Measurements from ENCODE around the gene SUN2.

Gene SUN2

GRCh38 chr22:38713921-38714320, 41.9 kb downstream of the SUN2 start:
- no peak for DNase-seq

GRCh38 chr22:38712486-38713207, 43.2 kb downstream of the SUN2 start:
- no peak for DNase-seq

GRCh38 chr22:38710866-38711265, 44.9 kb downstream of the SUN2 start:
- DNase-seq, result no peak

- no peak for DNase-seq
Measured at GRCh38 chr22:38710351-38710750, 45.4 kb downstream of the SUN2 start.

GRCh38 chr22:38709306-38709705, 46.5 kb downstream of the SUN2 start:
- DNase-seq, result no peak

- DNase-seq, result no peak
Measured at GRCh38 chr22:38707984-38708383, 47.8 kb downstream of the SUN2 start.

- DNase-seq, result no peak
Measured at GRCh38 chr22:38707346-38707745, 48.5 kb downstream of the SUN2 start.

GRCh38 chr22:38706901-38707195, 49.0 kb downstream of the SUN2 start:
- DNase-seq, result no peak

- peak in 3 of 6 experiments; percentile 33 to 54 (median 47) for DNase-seq
Measured at GRCh38 chr22:38706101-38706900, 49.5 kb downstream of the SUN2 start.

- DNase-seq, result peak; percentile 95 to 100 (median 98)
Measured at GRCh38 chr22:38705235-38706100, 50.3 kb downstream of the SUN2 start, which contains the start of gene GTPBP1. TSS of gene GTPBP1 (plus strand) at chr22:38705944. CDS start at chr22:38705956, 12 bp downstream.

- DNase-seq, result no peak
Measured at GRCh38 chr22:38704654-38705234, 51.1 kb downstream of the SUN2 start.

- DNase-seq, result peak; percentile 95 to 98 (median 97)
Measured at GRCh38 chr22:38700789-38701628, 54.8 kb downstream of the SUN2 start, which contains the start of gene JOSD1. TSS of gene JOSD1 (minus strand) at chr22:38700943. CDS start at chr22:38699987, 956 bp downstream.

- DNase-seq, result peak in 4 of 6 experiments; percentile 54 to 71 (median 59)
Measured at GRCh38 chr22:38700270-38700788, 55.5 kb downstream of the SUN2 start.

GRCh38 chr22:38699784-38700183, 56.0 kb downstream of the SUN2 start:
- DNase-seq, result no peak

- DNase-seq, result peak in 1 of 6 experiments; percentile 34
Measured at GRCh38 chr22:38699143-38699542, 56.7 kb downstream of the SUN2 start.

- DNase-seq, result no peak
Measured at GRCh38 chr22:38698407-38699094, 57.2 kb downstream of the SUN2 start.

GRCh38 chr22:38697425-38698089, 58.2 kb downstream of the SUN2 start:
- no peak for DNase-seq

GRCh38 chr22:38696606-38697424, 59.0 kb downstream of the SUN2 start:
- DNase-seq, result no peak

GRCh38 chr22:38694940-38695339, 60.9 kb downstream of the SUN2 start:
- DNase-seq, result no peak

Data from stimulated activated naive CD4-positive, alpha-beta T cell (primary cell).